WTC11 (cell line): Measurements from ENCODE around the gene HOXB6. TPM values are rescaled to one million over a fixed set of nuclear protein-coding genes. Genes with fewer than 3 reads are reported as not detected.

Experiments
- ATAC-seq: fragments of 200-7000 bp; cut with Tn5 transposase; 2 replicates; pipeline ENCODE4 v1.10.0; 2021; ENCODE audit warnings: mild to moderate bottlenecking, moderate library complexity
- CTCF ChIA-PET: fragments of 300-600 bp; sonication (Branson Sonifier 250); formaldehyde crosslinking; loops from one replicate; lab custom pipeline; 2021; ENCODE audit warnings: antibody characterized with exemption; lab: Charles Lee
- POLR2A ChIA-PET: fragments of 350-600 bp; sonication (Branson Sonifier 250); formaldehyde crosslinking; loops from one replicate; lab custom pipeline; 2021; ENCODE audit warnings: antibody characterized with exemption; lab: Charles Lee
- DNase-seq: peaks from one replicate; pipeline ENCODE4 v3.0.0; 2021; ENCODE audit warnings: low spot score
- H3K27ac Mint-ChIP-seq: 2 replicates; pipeline ENCODE4 v1.8.0; 2021; ENCODE audit warnings: mixed read lengths
- H3K27me3 Mint-ChIP-seq: 2 replicates; pipeline ENCODE4 v1.8.0; 2021; ENCODE audit warnings: low read depth, mild to moderate bottlenecking, moderate library complexity, mixed read lengths
- H3K36me3 Mint-ChIP-seq: 2 replicates; pipeline ENCODE4 v1.8.0; 2021; ENCODE audit warnings: mixed read lengths
- H3K4me1 Mint-ChIP-seq: 2 replicates; pipeline ENCODE4 v1.8.0; 2022; ENCODE audit warnings: mixed read lengths
- H3K4me3 Mint-ChIP-seq: 2 replicates; pipeline ENCODE4 v1.8.0; 2021; ENCODE audit warnings: mild to moderate bottlenecking, moderate library complexity, mixed read lengths
- H3K9me3 Mint-ChIP-seq: 2 replicates; pipeline ENCODE4 v1.8.0; 2021; ENCODE audit warnings: mixed read lengths
- ATF1 ChIP-seq: sonication (generic); formaldehyde crosslinking; IDR thresholded peaks from 2 replicates; pipeline ENCODE4 v1.8.1; 2023; ENCODE audit warnings: mild to moderate bottlenecking, moderate library complexity, missing genetic modification reagents
- CDX4 ChIP-seq: fragments of 250-450 bp; sonication (Bioruptor Pico); IDR thresholded peaks from 2 replicates; pipeline ENCODE4 v1.9.0; 2021; ENCODE audit warnings: moderate library complexity, mild to moderate bottlenecking, inconsistent platforms, borderline replicate concordance
- EMX1 ChIP-seq: fragments of 250-450 bp; sonication (Bioruptor Pico); IDR thresholded peaks from 2 replicates; pipeline ENCODE4 v1.8.0; 2021; ENCODE audit warnings: mild to moderate bottlenecking
- HMGA2 ChIP-seq: fragments of 250-450 bp; sonication (Bioruptor Pico); IDR thresholded peaks from 2 replicates; pipeline ENCODE4 v1.4.0; 2021; ENCODE audit warnings: mild to moderate bottlenecking, moderate library complexity
- MAX ChIP-seq: sonication (generic); formaldehyde crosslinking; IDR thresholded peaks from 2 replicates; pipeline ENCODE4 v1.8.0; 2022; ENCODE audit warnings: mild to moderate bottlenecking, missing genetic modification reagents
- MYBL2 ChIP-seq: sonication (generic); formaldehyde crosslinking; IDR thresholded peaks from 2 replicates; pipeline ENCODE4 v1.8.1; 2023; ENCODE audit warnings: mild to moderate bottlenecking, moderate library complexity, missing genetic modification reagents
- NR2C2 ChIP-seq: sonication (generic); formaldehyde crosslinking; IDR thresholded peaks from 2 replicates; pipeline ENCODE4 v1.8.0; 2022; ENCODE audit warnings: mild to moderate bottlenecking, missing genetic modification reagents
- SMAD3 ChIP-seq: sonication (generic); formaldehyde crosslinking; IDR thresholded peaks from 2 replicates; pipeline ENCODE4 v1.8.0; 2022; ENCODE audit warnings: missing genetic modification reagents, mild to moderate bottlenecking, borderline replicate concordance
- SMAD4 ChIP-seq: sonication (generic); formaldehyde crosslinking; IDR thresholded peaks from 2 replicates; pipeline ENCODE4 v1.8.0; 2022; ENCODE audit warnings: mild to moderate bottlenecking, missing genetic modification reagents
- SP1 ChIP-seq: sonication (generic); formaldehyde crosslinking; conservative IDR thresholded peaks from 2 replicates; pipeline ENCODE4 v1.8.1; 2022; ENCODE audit warnings: missing genetic modification reagents
- TEAD4 ChIP-seq: sonication (generic); formaldehyde crosslinking; IDR thresholded peaks from 2 replicates; pipeline ENCODE4 v1.8.0; 2022; ENCODE audit warnings: mild to moderate bottlenecking, missing genetic modification reagents
- ZNF423 ChIP-seq: fragments of 250-450 bp; sonication (Bioruptor Pico); IDR thresholded peaks from 2 replicates; pipeline ENCODE4 v2.1.2; 2022; ENCODE audit warnings: mild to moderate bottlenecking, moderate library complexity
- total RNA-seq: library from RNA; stranded (reverse); gene quantifications from 3 replicates; pipeline ENCODE4 v1.2.3, GENCODE V29; 2021
- TF ChIP-seq, protein P1 (sequence below): sonication (generic); formaldehyde crosslinking; IDR thresholded peaks from 2 replicates; pipeline ENCODE4 v1.8.1; 2023; ENCODE audit warnings: mild to moderate bottlenecking, moderate library complexity, missing genetic modification reagents
- TF ChIP-seq, protein P2 (sequence below): fragments of 250-450 bp; sonication (Bioruptor Pico); IDR thresholded peaks from 2 replicates; pipeline ENCODE4 v2.1.2; 2022; ENCODE audit warnings: mild to moderate bottlenecking, moderate library complexity
- TF ChIP-seq, protein P3 (sequence below): sonication (generic); formaldehyde crosslinking; IDR thresholded peaks from 2 replicates; pipeline ENCODE4 v1.8.1; 2022; ENCODE audit warnings: low read depth, missing genetic modification reagents, borderline replicate concordance
- TF ChIP-seq, protein P4 (sequence below): sonication (generic); formaldehyde crosslinking; IDR thresholded peaks from 2 replicates; pipeline ENCODE4 v1.8.1; 2022; ENCODE audit warnings: low read depth, mild to moderate bottlenecking, moderate library complexity, missing genetic modification reagents, borderline replicate concordance

Gene HOXB6
- total RNA-seq, 1 experiment from 2014 or later, result not detected

DNA sequence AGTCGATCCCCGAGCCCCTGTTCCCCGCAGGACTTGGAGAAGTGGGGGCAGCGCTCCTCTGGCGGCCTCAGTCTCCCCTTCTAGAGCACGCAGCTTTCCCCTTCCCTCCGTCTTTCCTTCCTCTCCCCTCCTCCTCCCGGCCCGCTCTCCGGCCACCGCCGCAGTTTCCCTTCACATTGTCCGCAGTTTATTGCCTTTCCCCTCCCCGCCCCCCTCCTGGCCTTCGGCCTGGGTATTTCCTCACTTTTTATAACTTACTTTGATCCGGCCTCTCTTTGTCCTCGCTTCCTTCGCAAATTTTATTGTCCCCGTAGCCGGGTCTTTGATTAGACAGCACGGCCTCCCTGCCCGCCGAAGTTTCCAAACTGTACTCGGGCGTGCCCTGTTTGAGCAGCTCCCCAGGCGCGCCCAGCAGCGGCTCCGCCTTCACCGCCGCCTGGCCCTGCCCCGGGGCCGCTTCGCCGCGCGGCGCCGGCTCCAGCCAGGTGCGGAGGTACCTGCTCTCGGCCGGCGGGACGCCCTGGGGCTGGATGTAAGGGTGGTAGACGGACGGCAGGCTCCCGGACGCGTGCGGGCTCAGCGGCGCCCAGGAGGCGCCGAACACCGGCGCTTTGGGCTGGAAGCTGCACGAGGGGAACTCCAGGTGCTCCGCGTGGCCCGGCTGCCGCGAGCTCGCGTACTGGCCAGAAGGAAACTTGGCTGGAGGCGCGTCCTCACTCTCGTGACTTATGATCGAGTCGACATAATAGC is 20.9 kb upstream of the HOXB6 start (continued):
- TF ChIP-seq SMAD4 (CRISPR knock-in tag) (no peak), SP1 (no peak), MYBL2 (CRISPR knock-in tag) (no peak), HMGA2 (no peak)

- Mint-ChIP-seq H3K36me3 (no peaks in the 10 kb centered on the region), H3K27me3 (peaks cover 100% of the 10 kb centered on the region; the same call in 1 of the 2 replicates), H3K27ac (no peak overlapping the region), H3K4me1 (peaks cover 15% of the 10 kb centered on the region), H3K9me3 (no peaks in the 10 kb centered on the region), H3K4me3 (no peak overlapping the region)
- ChIA-PET POLR2A (no interaction called here), CTCF (interaction anchor here (0.6 to 3.5 kb wide), 9 partner anchors 12 to 598 kb away, joined by 3 to 54 read pairs (median 5); partner anchors contain the start of gene HOXB5)
- TF ChIP-seq ZNF423 (CRISPR knock-in tag) (0 out of 2 replicates have a peak, but pooled peaks have one; percentile 16), CDX4 (0 out of 2 replicates have a peak, but pooled peaks have one; percentile 10)
- TF ChIP-seq, protein P1, sequence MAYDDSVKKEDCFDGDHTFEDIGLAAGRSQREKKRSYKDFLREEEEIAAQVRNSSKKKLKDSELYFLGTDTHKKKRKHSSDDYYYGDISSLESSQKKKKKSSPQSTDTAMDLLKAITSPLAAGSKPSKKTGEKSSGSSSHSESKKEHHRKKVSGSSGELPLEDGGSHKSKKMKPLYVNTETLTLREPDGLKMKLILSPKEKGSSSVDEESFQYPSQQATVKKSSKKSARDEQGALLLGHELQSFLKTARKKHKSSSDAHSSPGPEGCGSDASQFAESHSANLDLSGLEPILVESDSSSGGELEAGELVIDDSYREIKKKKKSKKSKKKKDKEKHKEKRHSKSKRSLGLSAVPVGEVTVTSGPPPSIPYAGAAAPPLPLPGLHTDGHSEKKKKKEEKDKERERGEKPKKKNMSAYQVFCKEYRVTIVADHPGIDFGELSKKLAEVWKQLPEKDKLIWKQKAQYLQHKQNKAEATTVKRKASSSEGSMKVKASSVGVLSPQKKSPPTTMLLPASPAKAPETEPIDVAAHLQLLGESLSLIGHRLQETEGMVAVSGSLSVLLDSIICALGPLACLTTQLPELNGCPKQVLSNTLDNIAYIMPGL, result no peak
- DNase-seq (peak; percentile 68), ATAC-seq (peak; percentile 37)
These were observed 20.0 kb upstream of the HOXB6 start for GRCh38 chr17:48624544-48625494.

- POLR2A ChIA-PET, result no interaction called here
- Mint-ChIP-seq H3K27ac (no peak overlapping the region), H3K36me3 (no peaks in the 10 kb centered on the region), H3K4me3 (no peak overlapping the region), H3K27me3 (peaks cover 100% of the 10 kb centered on the region; the same call in 1 of the 2 replicates), H3K9me3 (no peaks in the 10 kb centered on the region), H3K4me1 (peaks cover 20% of the 10 kb centered on the region)
- TF ChIP-seq EMX1 (CRISPR knock-in tag), result no peak
- no peak for TF ChIP-seq SMAD3 (CRISPR knock-in tag)
- TF ChIP-seq, protein P2, sequence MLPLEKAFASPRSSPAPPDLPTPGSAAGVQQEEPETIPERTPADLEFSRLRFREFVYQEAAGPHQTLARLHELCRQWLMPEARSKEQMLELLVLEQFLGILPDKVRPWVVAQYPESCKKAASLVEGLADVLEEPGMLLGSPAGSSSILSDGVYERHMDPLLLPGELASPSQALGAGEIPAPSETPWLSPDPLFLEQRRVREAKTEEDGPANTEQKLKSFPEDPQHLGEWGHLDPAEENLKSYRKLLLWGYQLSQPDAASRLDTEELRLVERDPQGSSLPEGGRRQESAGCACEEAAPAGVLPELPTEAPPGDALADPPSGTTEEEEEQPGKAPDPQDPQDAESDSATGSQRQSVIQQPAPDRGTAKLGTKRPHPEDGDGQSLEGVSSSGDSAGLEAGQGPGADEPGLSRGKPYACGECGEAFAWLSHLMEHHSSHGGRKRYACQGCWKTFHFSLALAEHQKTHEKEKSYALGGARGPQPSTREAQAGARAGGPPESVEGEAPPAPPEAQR (CRISPR knock-in tag), result no peak
- TF ChIP-seq, protein P3, sequence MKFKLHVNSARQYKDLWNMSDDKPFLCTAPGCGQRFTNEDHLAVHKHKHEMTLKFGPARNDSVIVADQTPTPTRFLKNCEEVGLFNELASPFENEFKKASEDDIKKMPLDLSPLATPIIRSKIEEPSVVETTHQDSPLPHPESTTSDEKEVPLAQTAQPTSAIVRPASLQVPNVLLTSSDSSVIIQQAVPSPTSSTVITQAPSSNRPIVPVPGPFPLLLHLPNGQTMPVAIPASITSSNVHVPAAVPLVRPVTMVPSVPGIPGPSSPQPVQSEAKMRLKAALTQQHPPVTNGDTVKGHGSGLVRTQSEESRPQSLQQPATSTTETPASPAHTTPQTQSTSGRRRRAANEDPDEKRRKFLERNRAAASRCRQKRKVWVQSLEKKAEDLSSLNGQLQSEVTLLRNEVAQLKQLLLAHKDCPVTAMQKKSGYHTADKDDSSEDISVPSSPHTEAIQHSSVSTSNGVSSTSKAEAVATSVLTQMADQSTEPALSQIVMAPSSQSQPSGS (CRISPR knock-in tag), result no peak
- TF ChIP-seq, protein P4, sequence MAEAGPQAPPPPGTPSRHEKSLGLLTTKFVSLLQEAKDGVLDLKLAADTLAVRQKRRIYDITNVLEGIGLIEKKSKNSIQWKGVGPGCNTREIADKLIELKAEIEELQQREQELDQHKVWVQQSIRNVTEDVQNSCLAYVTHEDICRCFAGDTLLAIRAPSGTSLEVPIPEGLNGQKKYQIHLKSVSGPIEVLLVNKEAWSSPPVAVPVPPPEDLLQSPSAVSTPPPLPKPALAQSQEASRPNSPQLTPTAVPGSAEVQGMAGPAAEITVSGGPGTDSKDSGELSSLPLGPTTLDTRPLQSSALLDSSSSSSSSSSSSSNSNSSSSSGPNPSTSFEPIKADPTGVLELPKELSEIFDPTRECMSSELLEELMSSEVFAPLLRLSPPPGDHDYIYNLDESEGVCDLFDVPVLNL (CRISPR knock-in tag), result no peak
- TF ChIP-seq ATF1 (CRISPR knock-in tag), result no peak
- no peak for TF ChIP-seq MAX (CRISPR knock-in tag)
- TF ChIP-seq NR2C2, result no peak
- no peak for TF ChIP-seq TEAD4
- DNase-seq (no peak), ATAC-seq (no peak)
- CTCF ChIA-PET, result interaction anchor here (1.3 to 3.5 kb wide), 3 partner anchors 12 to 31 kb away, joined by 3 to 54 read pairs (median 3); no protein-coding TSS in a partner anchor
These were observed 19.3 kb upstream of the HOXB6 start for GRCh38 chr17:48624118-48624517.
